Measurements from ENCODE around the gene TRIM5.
A peak's percentile ranks its signal among the peaks of the same experiment; 100 is the strongest.
"Not testable (repeated sequence)": the region's sequence is repeated elsewhere in the genome, so short reads cannot be mapped to it uniquely, and the experiment has no call there.

The TRIM5 gene

GRCh38 chr11:5684646-5685362 lies at the start of gene TRIM5:
Gene TRIM5, minus strand, starts transcription at chr11:5685074. Its CDS starts 4,897 bp downstream, at chr11:5680177.
- H3K27me3 ChIP-seq (ENCODE audit: control insufficient read depth, insufficient read depth, low read length) = no peaks in the 10 kb centered on the region
- H3K4me1 ChIP-seq (ENCODE audit: control insufficient read depth, insufficient read depth, low read length) = peaks cover 1% of the 10 kb centered on the region
- peaks cover 1% of the 10 kb centered on the region for H3K36me3 ChIP-seq (ENCODE audit: control insufficient read depth, insufficient read depth, low read length)
- H3K4me3 ChIP-seq (ENCODE audit: low read depth, low read length) = peak within 1 kb of the TSS; percentile 57
- no peaks in the 10 kb centered on the region for H3K9me3 ChIP-seq (ENCODE audit: control insufficient read depth, insufficient read depth, low read length)
- peak within 1 kb of the TSS; percentile 81 for H3K9ac ChIP-seq (ENCODE audit: low read depth, low read length)

GRCh38 chr11:5727691-5728090 lies 42.8 kb upstream of the TRIM5 start:
- Histone ChIP-seq H3K36me3 (ENCODE audit: control insufficient read depth, insufficient read depth, low read length) (no peaks in the 10 kb centered on the region), H3K9me3 (ENCODE audit: control insufficient read depth, insufficient read depth, low read length) (no peaks in the 10 kb centered on the region), H3K4me3 (ENCODE audit: low read depth, low read length) (no peak overlapping the region), H3K27me3 (ENCODE audit: control insufficient read depth, insufficient read depth, low read length) (no peaks in the 10 kb centered on the region), H3K9ac (ENCODE audit: low read depth, low read length) (no peak overlapping the region), H3K4me1 (ENCODE audit: control insufficient read depth, insufficient read depth, low read length) (no peaks in the 10 kb centered on the region)

GRCh38 chr11:5726351-5726750 lies 41.5 kb upstream of the TRIM5 start:
- Histone ChIP-seq H3K4me1 (ENCODE audit: control insufficient read depth, insufficient read depth, low read length) (no peaks in the 10 kb centered on the region), H3K36me3 (ENCODE audit: control insufficient read depth, insufficient read depth, low read length) (no peaks in the 10 kb centered on the region), H3K9ac (ENCODE audit: low read depth, low read length) (no peak overlapping the region), H3K9me3 (ENCODE audit: control insufficient read depth, insufficient read depth, low read length) (no peaks in the 10 kb centered on the region), H3K4me3 (ENCODE audit: low read depth, low read length) (no peak overlapping the region), H3K27me3 (ENCODE audit: control insufficient read depth, insufficient read depth, low read length) (no peaks in the 10 kb centered on the region)

- H3K9ac ChIP-seq (ENCODE audit: low read depth, low read length) = no peak overlapping the region
- no peaks in the 10 kb centered on the region for H3K9me3 ChIP-seq (ENCODE audit: control insufficient read depth, insufficient read depth, low read length)
- no peaks in the 10 kb centered on the region for H3K36me3 ChIP-seq (ENCODE audit: control insufficient read depth, insufficient read depth, low read length)
- no peaks in the 10 kb centered on the region for H3K4me1 ChIP-seq (ENCODE audit: control insufficient read depth, insufficient read depth, low read length)
- no peak overlapping the region for H3K4me3 ChIP-seq (ENCODE audit: low read depth, low read length)
- no peaks in the 10 kb centered on the region for H3K27me3 ChIP-seq (ENCODE audit: control insufficient read depth, insufficient read depth, low read length)
Measured at GRCh38 chr11:5722622-5723021, 37.7 kb upstream of the TRIM5 start.

GRCh38 chr11:5719703-5720495 lies 35.0 kb upstream of the TRIM5 start:
- H3K4me1 ChIP-seq (ENCODE audit: control insufficient read depth, insufficient read depth, low read length) = no peaks in the 10 kb centered on the region
- no peaks in the 10 kb centered on the region for H3K36me3 ChIP-seq (ENCODE audit: control insufficient read depth, insufficient read depth, low read length)

GRCh38 chr11:5716518-5716917 lies 31.6 kb upstream of the TRIM5 start:
- not testable (repeated sequence) for H3K4me1 ChIP-seq (ENCODE audit: control insufficient read depth, insufficient read depth, low read length); H3K36me3 ChIP-seq (ENCODE audit: control insufficient read depth, insufficient read depth, low read length); H3K4me3 ChIP-seq (ENCODE audit: low read depth, low read length); H3K9me3 ChIP-seq (ENCODE audit: control insufficient read depth, insufficient read depth, low read length); H3K9ac ChIP-seq (ENCODE audit: low read depth, low read length); H3K27me3 ChIP-seq (ENCODE audit: control insufficient read depth, insufficient read depth, low read length)

More at GRCh38 chr11:5719703-5720495, 35.0 kb upstream of the TRIM5 start:
- Histone ChIP-seq H3K4me3 (ENCODE audit: low read depth, low read length) (no peak overlapping the region), H3K9ac (ENCODE audit: low read depth, low read length) (no peak overlapping the region), H3K27me3 (ENCODE audit: control insufficient read depth, insufficient read depth, low read length) (no peaks in the 10 kb centered on the region), H3K9me3 (ENCODE audit: control insufficient read depth, insufficient read depth, low read length) (no peaks in the 10 kb centered on the region)

GRCh38 chr11:5713695-5714094 lies 28.8 kb upstream of the TRIM5 start:
- Histone ChIP-seq H3K27me3 (ENCODE audit: control insufficient read depth, insufficient read depth, low read length) (no peaks in the 10 kb centered on the region), H3K4me1 (ENCODE audit: control insufficient read depth, insufficient read depth, low read length) (no peaks in the 10 kb centered on the region), H3K36me3 (ENCODE audit: control insufficient read depth, insufficient read depth, low read length) (no peaks in the 10 kb centered on the region), H3K4me3 (ENCODE audit: low read depth, low read length) (no peak overlapping the region), H3K9ac (ENCODE audit: low read depth, low read length) (no peak overlapping the region), H3K9me3 (ENCODE audit: control insufficient read depth, insufficient read depth, low read length) (no peaks in the 10 kb centered on the region)

GRCh38 chr11:5712507-5712906 lies 27.6 kb upstream of the TRIM5 start:
- Histone ChIP-seq H3K4me1 (ENCODE audit: control insufficient read depth, insufficient read depth, low read length) (no peaks in the 10 kb centered on the region), H3K4me3 (ENCODE audit: low read depth, low read length) (no peak overlapping the region), H3K36me3 (ENCODE audit: control insufficient read depth, insufficient read depth, low read length) (no peaks in the 10 kb centered on the region), H3K9me3 (ENCODE audit: control insufficient read depth, insufficient read depth, low read length) (no peaks in the 10 kb centered on the region), H3K9ac (ENCODE audit: low read depth, low read length) (no peak overlapping the region), H3K27me3 (ENCODE audit: control insufficient read depth, insufficient read depth, low read length) (no peaks in the 10 kb centered on the region)

- H3K36me3 ChIP-seq (ENCODE audit: control insufficient read depth, insufficient read depth, low read length) = no peaks in the 10 kb centered on the region
Measured at GRCh38 chr11:5705688-5706087, 20.8 kb upstream of the TRIM5 start.

GRCh38 chr11:5703741-5704536 lies 19.1 kb upstream of the TRIM5 start:
- Histone ChIP-seq H3K27me3 (ENCODE audit: control insufficient read depth, insufficient read depth, low read length) (no peaks in the 10 kb centered on the region), H3K36me3 (ENCODE audit: control insufficient read depth, insufficient read depth, low read length) (no peaks in the 10 kb centered on the region), H3K4me1 (ENCODE audit: control insufficient read depth, insufficient read depth, low read length) (no peaks in the 10 kb centered on the region), H3K9me3 (ENCODE audit: control insufficient read depth, insufficient read depth, low read length) (no peaks in the 10 kb centered on the region), H3K9ac (ENCODE audit: low read depth, low read length) (no peak overlapping the region), H3K4me3 (ENCODE audit: low read depth, low read length) (no peak overlapping the region)

More at GRCh38 chr11:5705688-5706087, 20.8 kb upstream of the TRIM5 start:
- no peaks in the 10 kb centered on the region for H3K4me1 ChIP-seq (ENCODE audit: control insufficient read depth, insufficient read depth, low read length)
- H3K27me3 ChIP-seq (ENCODE audit: control insufficient read depth, insufficient read depth, low read length) = no peaks in the 10 kb centered on the region
- H3K4me3 ChIP-seq (ENCODE audit: low read depth, low read length) = no peak overlapping the region
- H3K9ac ChIP-seq (ENCODE audit: low read depth, low read length) = no peak overlapping the region
- H3K9me3 ChIP-seq (ENCODE audit: control insufficient read depth, insufficient read depth, low read length) = no peaks in the 10 kb centered on the region

- no peaks in the 10 kb centered on the region for H3K9me3 ChIP-seq (ENCODE audit: control insufficient read depth, insufficient read depth, low read length)
- H3K9ac ChIP-seq (ENCODE audit: low read depth, low read length) = no peak overlapping the region
- H3K36me3 ChIP-seq (ENCODE audit: control insufficient read depth, insufficient read depth, low read length) = no peaks in the 10 kb centered on the region
- no peaks in the 10 kb centered on the region for H3K27me3 ChIP-seq (ENCODE audit: control insufficient read depth, insufficient read depth, low read length)
- no peak overlapping the region for H3K4me3 ChIP-seq (ENCODE audit: low read depth, low read length)
- H3K4me1 ChIP-seq (ENCODE audit: control insufficient read depth, insufficient read depth, low read length) = no peaks in the 10 kb centered on the region
Measured at GRCh38 chr11:5701055-5701577, 16.2 kb upstream of the TRIM5 start.

All from iPS-15b (cell line).